Measurements from ENCODE around the gene PTPRE.

Gene PTPRE

GRCh38 chr10:127908106-127908958, 1.4 kb downstream of the PTPRE start:
- peak; percentile 73 for DNase-seq (ENCODE audit: low read depth)

- no peak for DNase-seq (ENCODE audit: low read depth)
These were observed 2.0 kb downstream of the PTPRE start for GRCh38 chr10:127908959-127909267.

- DNase-seq (ENCODE audit: low read depth) = no peak
These were observed 3.0 kb downstream of the PTPRE start for GRCh38 chr10:127909716-127910463.

GRCh38 chr10:127910464-127910770, 3.5 kb downstream of the PTPRE start:
- DNase-seq (ENCODE audit: low read depth) = no peak

- DNase-seq (ENCODE audit: low read depth) = no peak
These were observed 4.4 kb downstream of the PTPRE start for GRCh38 chr10:127911218-127911866.

- no peak for DNase-seq (ENCODE audit: low read depth)
These were observed 5.0 kb downstream of the PTPRE start for GRCh38 chr10:127911867-127912257.

- DNase-seq (ENCODE audit: low read depth) = no peak
These were observed 5.9 kb downstream of the PTPRE start for GRCh38 chr10:127912607-127913367.

- no peak for DNase-seq (ENCODE audit: low read depth)
These were observed 6.5 kb downstream of the PTPRE start for GRCh38 chr10:127913368-127913759.

- no peak for DNase-seq (ENCODE audit: low read depth)
These were observed 8.4 kb downstream of the PTPRE start for GRCh38 chr10:127915324-127915723.

- DNase-seq (ENCODE audit: low read depth) = no peak
These were observed 9.9 kb downstream of the PTPRE start for GRCh38 chr10:127916826-127917225.

- DNase-seq (ENCODE audit: low read depth) = no peak
These were observed 11.7 kb downstream of the PTPRE start for GRCh38 chr10:127918572-127918971.

GRCh38 chr10:127919418-127920271, 12.7 kb downstream of the PTPRE start:
- DNase-seq (ENCODE audit: low read depth) = peak; percentile 51

- DNase-seq (ENCODE audit: low read depth) = no peak
These were observed 13.6 kb downstream of the PTPRE start for GRCh38 chr10:127920306-127921074.

GRCh38 chr10:127921075-127921752, 14.3 kb downstream of the PTPRE start:
- DNase-seq (ENCODE audit: low read depth) = no peak

- no peak for DNase-seq (ENCODE audit: low read depth)
These were observed 14.8 kb downstream of the PTPRE start for GRCh38 chr10:127921753-127922145.

- DNase-seq (ENCODE audit: low read depth) = no peak
These were observed 15.3 kb downstream of the PTPRE start for GRCh38 chr10:127922206-127922605.

- peak; percentile 76 for DNase-seq (ENCODE audit: low read depth)
These were observed 15.9 kb downstream of the PTPRE start for GRCh38 chr10:127922675-127923366.

- no peak for DNase-seq (ENCODE audit: low read depth)
These were observed 16.7 kb downstream of the PTPRE start for GRCh38 chr10:127923646-127924045.

GRCh38 chr10:127925471-127926207, 18.7 kb downstream of the PTPRE start:
- no peak for DNase-seq (ENCODE audit: low read depth)

Measured in ELR (cell line).